WTC11 (cell line): ENCODE measurements around the gene GABPB1. TPM values are rescaled to one million over a fixed set of nuclear protein-coding genes. Genes with fewer than 3 reads are reported as not detected.
A peak's percentile ranks its signal among the peaks of the same experiment; 100 is the strongest.

Experiments
- ATAC-seq: fragments of 200-7000 bp; cut with Tn5 transposase; 2 replicates; pipeline ENCODE4 v1.10.0; 2021; ENCODE audit warnings: mild to moderate bottlenecking, moderate library complexity
- CTCF ChIA-PET: fragments of 300-600 bp; sonication (Branson Sonifier 250); formaldehyde crosslinking; loops from one replicate; lab custom pipeline; 2021; ENCODE audit warnings: antibody characterized with exemption; lab: Charles Lee
- POLR2A ChIA-PET: fragments of 350-600 bp; sonication (Branson Sonifier 250); formaldehyde crosslinking; loops from one replicate; lab custom pipeline; 2021; ENCODE audit warnings: antibody characterized with exemption; lab: Charles Lee
- DNase-seq: peaks from one replicate; pipeline ENCODE4 v3.0.0; 2021; ENCODE audit warnings: low spot score
- H3K27ac Mint-ChIP-seq: 2 replicates; pipeline ENCODE4 v1.8.0; 2021; ENCODE audit warnings: mixed read lengths
- H3K27me3 Mint-ChIP-seq: 2 replicates; pipeline ENCODE4 v1.8.0; 2021; ENCODE audit warnings: low read depth, mild to moderate bottlenecking, moderate library complexity, mixed read lengths
- H3K36me3 Mint-ChIP-seq: 2 replicates; pipeline ENCODE4 v1.8.0; 2021; ENCODE audit warnings: mixed read lengths
- H3K4me1 Mint-ChIP-seq: 2 replicates; pipeline ENCODE4 v1.8.0; 2022; ENCODE audit warnings: mixed read lengths
- H3K4me3 Mint-ChIP-seq: 2 replicates; pipeline ENCODE4 v1.8.0; 2021; ENCODE audit warnings: mild to moderate bottlenecking, moderate library complexity, mixed read lengths
- H3K9me3 Mint-ChIP-seq: 2 replicates; pipeline ENCODE4 v1.8.0; 2021; ENCODE audit warnings: mixed read lengths
- AFF4 ChIP-seq: sonication (generic); formaldehyde crosslinking; IDR thresholded peaks from 2 replicates; pipeline ENCODE4 v1.8.1; 2023; ENCODE audit warnings: mild to moderate bottlenecking, missing genetic modification reagents, borderline replicate concordance
- CTCF ChIP-seq: fragments of 200-600 bp; IDR thresholded peaks from 2 replicates; pipeline ENCODE4 v1.8.0; 2022; ENCODE audit warnings: antibody characterized with exemption
- EMX1 ChIP-seq: fragments of 250-450 bp; sonication (Bioruptor Pico); IDR thresholded peaks from 2 replicates; pipeline ENCODE4 v1.8.0; 2021; ENCODE audit warnings: mild to moderate bottlenecking
- ETV6 ChIP-seq: sonication (generic); formaldehyde crosslinking; IDR thresholded peaks from 2 replicates; pipeline ENCODE4 v1.8.1; 2022; ENCODE audit warnings: mild to moderate bottlenecking, missing genetic modification reagents
- IRF2 ChIP-seq: sonication (generic); formaldehyde crosslinking; IDR thresholded peaks from 2 replicates; pipeline ENCODE4 v1.8.0; 2022; ENCODE audit warnings: low read depth, missing genetic modification reagents, borderline replicate concordance
- JAZF1 ChIP-seq: fragments of 250-450 bp; sonication (Bioruptor Pico); IDR thresholded peaks from 2 replicates; pipeline ENCODE4 v1.9.0; 2021; ENCODE audit warnings: moderate library complexity, mild to moderate bottlenecking, inconsistent platforms
- MYBL2 ChIP-seq: sonication (generic); formaldehyde crosslinking; IDR thresholded peaks from 2 replicates; pipeline ENCODE4 v1.8.1; 2023; ENCODE audit warnings: mild to moderate bottlenecking, moderate library complexity, missing genetic modification reagents
- ZNF416 ChIP-seq: fragments of 250-450 bp; sonication (Bioruptor Pico); IDR thresholded peaks from 2 replicates; pipeline ENCODE4 v1.9.0; 2021; ENCODE audit warnings: mild to moderate bottlenecking, inconsistent platforms
- ZNF423 ChIP-seq: fragments of 250-450 bp; sonication (Bioruptor Pico); IDR thresholded peaks from 2 replicates; pipeline ENCODE4 v2.1.2; 2022; ENCODE audit warnings: mild to moderate bottlenecking, moderate library complexity
- total RNA-seq: library from RNA; stranded (reverse); gene quantifications from 3 replicates; pipeline ENCODE4 v1.2.3, GENCODE V29; 2021
- TF ChIP-seq, protein P1 (sequence below): sonication (generic); formaldehyde crosslinking; IDR thresholded peaks from 2 replicates; pipeline ENCODE4 v1.8.0; 2022; ENCODE audit warnings: mild to moderate bottlenecking, missing genetic modification reagents
- TF ChIP-seq, protein P2 (sequence below): fragments of 250-450 bp; sonication (Bioruptor Pico); conservative IDR thresholded peaks from 2 replicates; pipeline ENCODE4 v1.9.0; 2021; ENCODE audit warnings: mild to moderate bottlenecking
- TF ChIP-seq, protein P3 (sequence below): sonication (generic); formaldehyde crosslinking; IDR thresholded peaks from 2 replicates; pipeline ENCODE4 v1.8.1; 2023; ENCODE audit warnings: mild to moderate bottlenecking, moderate library complexity, missing genetic modification reagents

The GABPB1 gene
- total RNA-seq, 1 experiment from 2014 or later = 28.9 TPM

GRCh38 chr15:50247819-50248655 lies 107.0 kb downstream of the GABPB1 start:
- Mint-ChIP-seq H3K4me3 (no peak overlapping the region), H3K4me1 (peaks cover 3% of the 10 kb centered on the region; the same call in 1 of the 2 replicates), H3K9me3 (no peaks in the 10 kb centered on the region), H3K27me3 (no peaks in the 10 kb centered on the region; the same call in 1 of the 2 replicates), H3K27ac (no peak overlapping the region; the same call in 1 of the 2 replicates), H3K36me3 (no peaks in the 10 kb centered on the region)
- POLR2A ChIA-PET = no interaction called here
- CTCF ChIA-PET = interaction anchor here (1.1 kb wide), 2 partner anchors 14 to 68 kb away, joined by 3 to 4 read pairs; no protein-coding TSS in a partner anchor
- DNase-seq (no peak), ATAC-seq (peak; percentile 53)
- TF ChIP-seq, protein P1, sequence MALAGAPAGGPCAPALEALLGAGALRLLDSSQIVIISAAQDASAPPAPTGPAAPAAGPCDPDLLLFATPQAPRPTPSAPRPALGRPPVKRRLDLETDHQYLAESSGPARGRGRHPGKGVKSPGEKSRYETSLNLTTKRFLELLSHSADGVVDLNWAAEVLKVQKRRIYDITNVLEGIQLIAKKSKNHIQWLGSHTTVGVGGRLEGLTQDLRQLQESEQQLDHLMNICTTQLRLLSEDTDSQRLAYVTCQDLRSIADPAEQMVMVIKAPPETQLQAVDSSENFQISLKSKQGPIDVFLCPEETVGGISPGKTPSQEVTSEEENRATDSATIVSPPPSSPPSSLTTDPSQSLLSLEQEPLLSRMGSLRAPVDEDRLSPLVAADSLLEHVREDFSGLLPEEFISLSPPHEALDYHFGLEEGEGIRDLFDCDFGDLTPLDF = no peak

DNA sequence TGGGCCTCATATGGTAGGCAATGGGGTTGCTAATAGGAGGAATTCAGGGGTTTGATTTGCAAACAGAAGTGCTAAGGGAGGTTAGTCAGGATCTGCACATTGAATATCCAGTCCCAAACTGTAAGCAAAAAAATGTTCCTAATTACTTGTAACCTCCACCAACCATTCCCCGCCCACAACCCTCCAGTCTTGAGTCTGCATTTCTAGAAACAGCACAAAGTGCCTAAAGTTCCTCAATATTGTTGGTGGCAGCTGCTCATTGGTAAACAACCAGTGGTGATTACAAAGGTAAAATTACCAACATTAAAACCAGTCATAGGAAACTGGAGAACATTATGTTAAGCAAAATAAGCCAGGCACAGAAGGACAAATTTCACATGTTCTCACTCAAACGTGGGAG lies 108.4 kb downstream of the GABPB1 start:
- CTCF ChIA-PET = no interaction called here
- POLR2A ChIA-PET = no interaction called here

DNA sequence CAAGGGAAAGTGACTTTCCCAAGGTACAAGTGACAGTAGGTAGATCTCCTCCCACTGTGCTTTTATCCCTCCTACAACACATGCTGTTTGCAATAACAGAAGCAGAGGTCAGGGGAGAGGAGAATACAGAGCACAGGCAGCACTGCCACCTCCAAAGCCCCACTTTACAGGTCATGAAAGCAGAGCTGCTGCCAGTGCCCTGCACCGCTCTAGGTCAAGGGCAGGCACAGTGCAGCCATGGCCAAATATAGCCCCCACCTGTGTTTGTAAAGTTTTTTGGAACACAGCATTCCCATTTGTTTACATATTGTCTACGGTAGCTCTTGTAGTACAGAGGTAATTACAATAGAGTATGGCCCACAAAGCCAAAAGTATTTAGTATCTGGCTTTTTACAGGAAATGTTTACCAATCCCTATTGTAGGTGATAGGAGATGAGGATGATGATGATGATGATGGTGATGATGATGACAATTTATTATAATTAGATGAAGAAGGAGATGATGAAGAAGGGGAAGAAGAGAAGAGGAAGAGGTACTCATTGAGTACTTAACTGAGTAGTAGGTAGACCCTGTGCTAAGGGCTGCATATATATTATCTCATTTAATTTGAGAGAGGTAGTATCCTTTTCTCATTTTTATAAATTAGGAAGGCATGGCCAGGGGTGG lies 109.9 kb downstream of the GABPB1 start:
- H3K4me3 Mint-ChIP-seq = no peak overlapping the region
- CTCF ChIA-PET = interaction anchor here (1.1 kb wide), 2 partner anchors 9 to 71 kb away, joined by 3 to 5 read pairs; no protein-coding TSS in a partner anchor
- no peak for TF ChIP-seq ZNF423 (CRISPR knock-in tag)
- no peak for TF ChIP-seq EMX1 (CRISPR knock-in tag)

More for the DNA sequence above, 108.4 kb downstream of the GABPB1 start:
- Mint-ChIP-seq H3K4me3 (no peak overlapping the region), H3K36me3 (no peaks in the 10 kb centered on the region), H3K9me3 (no peaks in the 10 kb centered on the region), H3K27me3 (no peaks in the 10 kb centered on the region; the same call in 1 of the 2 replicates), H3K4me1 (peaks cover 3% of the 10 kb centered on the region; the same call in 1 of the 2 replicates), H3K27ac (no peak overlapping the region)
- DNase-seq (no peak), ATAC-seq (no peak)
- TF ChIP-seq, protein P2, sequence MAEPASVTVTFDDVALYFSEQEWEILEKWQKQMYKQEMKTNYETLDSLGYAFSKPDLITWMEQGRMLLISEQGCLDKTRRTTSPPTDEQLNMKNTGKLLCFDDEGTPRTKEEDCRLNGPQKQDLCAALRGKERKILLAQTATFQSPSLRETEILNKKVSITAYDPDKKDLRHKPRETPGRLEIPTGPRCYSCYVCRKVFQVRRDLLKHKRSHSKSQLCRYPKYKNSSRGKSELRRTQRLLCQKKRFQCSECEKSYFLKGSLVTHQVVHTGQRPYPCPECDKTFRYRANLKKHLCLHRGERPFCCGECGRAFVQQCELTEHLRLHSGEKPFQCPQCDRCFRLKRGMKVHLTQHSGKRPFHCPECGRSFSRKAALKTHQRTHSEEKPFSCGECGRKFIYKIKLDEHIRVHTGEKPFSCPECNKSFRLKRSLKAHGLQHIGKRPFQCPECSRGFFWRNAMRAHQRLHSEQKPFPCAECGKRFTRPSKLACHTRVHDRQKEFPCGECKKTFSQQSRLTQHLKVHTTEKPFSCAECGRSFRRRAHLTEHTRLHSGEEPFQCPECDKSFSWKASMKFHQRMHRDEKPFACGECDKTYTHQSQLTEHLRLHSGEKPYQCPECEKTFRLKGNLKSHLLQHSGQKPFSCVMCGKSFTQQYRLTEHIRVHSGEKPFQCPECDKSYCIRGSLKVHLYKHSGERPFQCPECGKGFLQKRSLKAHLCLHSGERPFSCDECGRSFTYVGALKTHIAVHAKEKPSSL (CRISPR knock-in tag) = no peak
- no peak for TF ChIP-seq MYBL2 (CRISPR knock-in tag)
- no peak for TF ChIP-seq ZNF416 (CRISPR knock-in tag)

DNA sequence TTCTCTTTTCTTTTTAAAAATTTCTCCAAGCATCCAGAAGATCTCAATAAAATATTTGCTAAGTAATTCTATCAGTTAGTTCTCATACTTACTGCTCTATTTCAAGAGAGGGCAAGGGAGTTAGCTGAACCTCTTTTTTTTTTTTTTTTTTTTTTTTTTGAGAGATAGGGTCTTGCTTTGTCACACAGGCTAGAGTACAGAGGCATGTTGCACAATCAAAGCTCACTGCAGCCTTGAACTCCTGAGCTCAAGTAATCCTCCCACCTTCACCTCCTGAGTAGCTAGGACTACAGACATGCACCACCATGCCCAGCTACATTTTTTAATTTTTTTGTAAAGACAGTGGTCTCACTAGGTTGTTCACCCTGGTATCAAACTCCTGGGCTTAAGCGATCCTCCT lies 110.8 kb downstream of the GABPB1 start:
- CTCF ChIA-PET = interaction anchor here (1.1 kb wide), 1 partner anchor 72 kb away, joined by 5 read pairs; no protein-coding TSS in a partner anchor
- TF ChIP-seq JAZF1 (CRISPR knock-in tag) (no peak), CTCF (no peak), IRF2 (CRISPR knock-in tag) (no peak), AFF4 (CRISPR knock-in tag) (no peak), ETV6 (CRISPR knock-in tag) (no peak)
- TF ChIP-seq, protein P3, sequence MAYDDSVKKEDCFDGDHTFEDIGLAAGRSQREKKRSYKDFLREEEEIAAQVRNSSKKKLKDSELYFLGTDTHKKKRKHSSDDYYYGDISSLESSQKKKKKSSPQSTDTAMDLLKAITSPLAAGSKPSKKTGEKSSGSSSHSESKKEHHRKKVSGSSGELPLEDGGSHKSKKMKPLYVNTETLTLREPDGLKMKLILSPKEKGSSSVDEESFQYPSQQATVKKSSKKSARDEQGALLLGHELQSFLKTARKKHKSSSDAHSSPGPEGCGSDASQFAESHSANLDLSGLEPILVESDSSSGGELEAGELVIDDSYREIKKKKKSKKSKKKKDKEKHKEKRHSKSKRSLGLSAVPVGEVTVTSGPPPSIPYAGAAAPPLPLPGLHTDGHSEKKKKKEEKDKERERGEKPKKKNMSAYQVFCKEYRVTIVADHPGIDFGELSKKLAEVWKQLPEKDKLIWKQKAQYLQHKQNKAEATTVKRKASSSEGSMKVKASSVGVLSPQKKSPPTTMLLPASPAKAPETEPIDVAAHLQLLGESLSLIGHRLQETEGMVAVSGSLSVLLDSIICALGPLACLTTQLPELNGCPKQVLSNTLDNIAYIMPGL (CRISPR knock-in tag) = no peak
- Mint-ChIP-seq H3K4me1 (peaks cover 3% of the 10 kb centered on the region; the same call in 1 of the 2 replicates), H3K4me3 (no peak overlapping the region), H3K36me3 (no peaks in the 10 kb centered on the region), H3K9me3 (no peaks in the 10 kb centered on the region), H3K27me3 (no peaks in the 10 kb centered on the region), H3K27ac (no peak overlapping the region)
- no peak for DNase-seq
- no peak for ATAC-seq
- POLR2A ChIA-PET = interaction anchor here (0.6 kb wide), 1 partner anchor 62 kb away, joined by 3 read pairs; no protein-coding TSS in a partner anchor

More for the DNA sequence above, 109.9 kb downstream of the GABPB1 start:
- no peaks in the 10 kb centered on the region for H3K27me3 Mint-ChIP-seq
- no peaks in the 10 kb centered on the region for H3K9me3 Mint-ChIP-seq
- POLR2A ChIA-PET = no interaction called here
- no peak overlapping the region for H3K27ac Mint-ChIP-seq
- DNase-seq = no peak
- ATAC-seq = no peak
- H3K36me3 Mint-ChIP-seq = no peaks in the 10 kb centered on the region
- H3K4me1 Mint-ChIP-seq = peaks cover 3% of the 10 kb centered on the region; the same call in 1 of the 2 replicates
